H1 (cell line): Measurements from ENCODE around the gene IL20RB. TPM values are rescaled to one million over a fixed set of nuclear protein-coding genes. Genes with fewer than 3 reads are reported as not detected.

ENCODE experiments used
- CHD7 ChIP-seq: fragments of 300-600 bp; sonication (generic); IDR thresholded peaks from 2 replicates; pipeline ENCODE4 v1.7.1; 2012; ENCODE audit warnings: low read length, moderate library complexity, mild to moderate bottlenecking, inconsistent platforms; ENCODE audit not compliant: insufficient replicate concordance
- EGR1 ChIP-seq: IDR thresholded peaks from 2 replicates; pipeline ENCODE4 v1.6.1; 2011; ENCODE audit warnings: low read depth, low read length, borderline replicate concordance
- GABPA ChIP-seq: IDR thresholded peaks from 2 replicates; pipeline ENCODE4 v1.6.1; 2011; ENCODE audit warnings: mild to moderate bottlenecking, low read length, moderate library complexity, borderline replicate concordance; ENCODE audit not compliant: insufficient read depth
- JUND ChIP-seq: IDR thresholded peaks from 2 replicates; pipeline ENCODE4 v1.6.1; 2011; ENCODE audit warnings: mild to moderate bottlenecking, improper control_type of control experiment, low read length
- KDM4A ChIP-seq: IDR thresholded peaks from one replicate; pipeline ENCODE4 v1.7.1; 2012; ENCODE audit warnings: low read depth, mild to moderate bottlenecking, moderate library complexity, low read length, inconsistent platforms; ENCODE audit not compliant: severe bottlenecking
- POU5F1 ChIP-seq: IDR thresholded peaks from 2 replicates; pipeline ENCODE4 v1.6.1; 2011; ENCODE audit warnings: low read depth, mild to moderate bottlenecking, low read length, moderate library complexity
- RXRA ChIP-seq: IDR thresholded peaks from 2 replicates; pipeline ENCODE4 v1.6.1; 2011; ENCODE audit warnings: low read depth, mild to moderate bottlenecking, low read length, moderate library complexity; ENCODE audit not compliant: insufficient read depth
- SIN3A ChIP-seq, 2 experiments: IDR thresholded peaks in 1 of 2; conservative IDR thresholded peaks in 1 of 2; 2 replicates each; pipeline ENCODE4 v1.6.1; 2011 to 2012; ENCODE audit warnings: low read length in 2 of 2, improper control_type of control experiment in 1 of 2, low read depth in 1 of 2, mild to moderate bottlenecking in 1 of 2
- SP1 ChIP-seq: IDR thresholded peaks from 2 replicates; pipeline ENCODE4 v1.6.1; 2011; ENCODE audit warnings: low read depth, low read length
- USF2 ChIP-seq: IDR thresholded peaks from 2 replicates; pipeline ENCODE4 v1.6.1; 2011; ENCODE audit warnings: low read length, improper control_type of control experiment
- polyA plus RNA-seq, 7 experiments: library from polyadenylated mRNA; depleted of rRNA in 3 of 7; stranded (reverse) in 5 of 7; unstranded in 2 of 7; fragments of >200 nt in 5 of 7; fragments of 200-250 nt in 2 of 7; gene quantifications; 1 replicate in 5 of 7; 2 replicates in 1 of 7; 4 replicates in 1 of 7; pipeline versions ENCODE4 v1.2.1 to v1.2.3, GENCODE V29; 2011 to 2013; ENCODE audit warnings: missing spikeins in 2 of 7, mixed read lengths in 2 of 7
- total RNA-seq: library from RNA; stranded (reverse); fragmentation: NEBNext Ultra II Directional; extraction: Animal tissue kit (Norgen Biotek cat#: 25700); gene quantifications from 2 replicates; pipeline ENCODE4 v1.2.1, GENCODE V29; 2021

Gene IL20RB
- total and polyA plus RNA-seq, 2 of the 8 experiments (the other 6 are each of a cell fraction or from before 2014, with no cell fraction given) = 1.6 to 1.8 TPM

- no peak for TF ChIP-seq CHD7
- TF ChIP-seq SIN3A (conservative IDR thresholded peaks at IDR 0.05 in 1 of 2, IDR thresholded peaks at IDR 0.05 in 1 of 2; ENCODE audit: low read depth in 1 of 2, low read length in 2 of 2) = no peak
- no peak for TF ChIP-seq GABPA
- no peak for TF ChIP-seq POU5F1
- TF ChIP-seq SP1 = no peak
- TF ChIP-seq EGR1 = no peak
- no peak for TF ChIP-seq RXRA
- no peak for TF ChIP-seq KDM4A
- no peak for TF ChIP-seq USF2
- TF ChIP-seq JUND = no peak
Observed at GRCh38 chr3:136914739-136915138, 43.0 kb upstream of the IL20RB start (continued).
